Keratinocyte (primary cell): ENCODE results near the gene IGF1.

Source experiments
- EZH2 ChIP-seq: IDR thresholded peaks from one replicate; pipeline ENCODE4 v1.6.1; 2012; ENCODE audit warnings: inconsistent platforms, mild to moderate bottlenecking, low read length, moderate library complexity
- TF ChIP-seq, protein P1 (sequence below), 3 experiments: IDR thresholded peaks in 1 of 3; conservative IDR thresholded peaks in 1 of 3; optimal IDR thresholded peaks in 1 of 3; 2 replicates in 2 of 3; 3 replicates in 1 of 3; pipeline versions ENCODE3 to v1.5.1; 2011; ENCODE audit warnings: low read length in 3 of 3, mild to moderate bottlenecking in 3 of 3, moderate library complexity in 2 of 3, control low read depth in 1 of 3, inconsistent platforms in 1 of 3; ENCODE audit not compliant: insufficient read depth in 2 of 3; ENCODE audit errors: extremely low read depth in 1 of 3

DNA sequence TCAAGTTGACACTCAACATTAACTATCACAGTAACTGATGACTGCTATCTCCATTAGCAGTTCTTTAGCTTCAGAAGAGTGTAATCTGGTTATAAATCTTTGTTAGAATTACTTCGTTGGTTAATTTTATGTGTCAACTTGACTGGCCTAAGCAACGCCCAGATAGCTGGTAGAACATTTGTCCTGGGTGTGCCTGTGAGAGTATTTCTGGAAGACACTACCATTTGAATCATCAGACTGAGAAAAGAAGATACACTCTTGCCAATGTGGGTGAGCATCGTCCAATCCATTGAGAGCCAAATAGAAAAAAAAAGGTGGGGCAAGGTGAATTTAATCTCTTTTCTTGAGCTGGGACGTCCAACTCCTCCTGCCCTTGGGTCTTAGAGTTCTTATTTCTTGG is 129.0 kb downstream of the IGF1 start:
- TF ChIP-seq, protein P1, sequence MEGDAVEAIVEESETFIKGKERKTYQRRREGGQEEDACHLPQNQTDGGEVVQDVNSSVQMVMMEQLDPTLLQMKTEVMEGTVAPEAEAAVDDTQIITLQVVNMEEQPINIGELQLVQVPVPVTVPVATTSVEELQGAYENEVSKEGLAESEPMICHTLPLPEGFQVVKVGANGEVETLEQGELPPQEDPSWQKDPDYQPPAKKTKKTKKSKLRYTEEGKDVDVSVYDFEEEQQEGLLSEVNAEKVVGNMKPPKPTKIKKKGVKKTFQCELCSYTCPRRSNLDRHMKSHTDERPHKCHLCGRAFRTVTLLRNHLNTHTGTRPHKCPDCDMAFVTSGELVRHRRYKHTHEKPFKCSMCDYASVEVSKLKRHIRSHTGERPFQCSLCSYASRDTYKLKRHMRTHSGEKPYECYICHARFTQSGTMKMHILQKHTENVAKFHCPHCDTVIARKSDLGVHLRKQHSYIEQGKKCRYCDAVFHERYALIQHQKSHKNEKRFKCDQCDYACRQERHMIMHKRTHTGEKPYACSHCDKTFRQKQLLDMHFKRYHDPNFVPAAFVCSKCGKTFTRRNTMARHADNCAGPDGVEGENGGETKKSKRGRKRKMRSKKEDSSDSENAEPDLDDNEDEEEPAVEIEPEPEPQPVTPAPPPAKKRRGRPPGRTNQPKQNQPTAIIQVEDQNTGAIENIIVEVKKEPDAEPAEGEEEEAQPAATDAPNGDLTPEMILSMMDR (optimal IDR thresholded peaks at IDR 0.05 in 1 of 3, IDR thresholded peaks at IDR 0.05 in 1 of 3, conservative IDR thresholded peaks at IDR 0.05 in 1 of 3; ENCODE audit: extremely low read depth in 1 of 3, insufficient read depth in 2 of 3, low read length in 3 of 3): no peak
- no peak for TF ChIP-seq EZH2
